Stimulated activated naive CD8-positive, alpha-beta T cell treated with anti-CD3 and anti-CD28 coated beads, Interleukin-15, amount 100 ng/mL, for 72 hours (primary cell): ENCODE measurements around the gene LAMC2.
A peak's percentile ranks its signal among the peaks of the same experiment; 100 is the strongest.
"Not testable (repeated sequence)": the region's sequence is repeated elsewhere in the genome, so short reads cannot be mapped to it uniquely, and the experiment has no call there.

Experiments used
- ATAC-seq: fragments of 150-1000 bp; cut with Tn5 transposase; 2 replicates; pipeline ENCODE4 v1.10.0; 2021; ENCODE audit warnings: mild to moderate bottlenecking, moderate library complexity
- DNase-seq, 2 donors: peaks; one replicate each; pipeline ENCODE4 v3.0.0; 2021 to 2022
- H3K27ac Mint-ChIP-seq, 2 donors: one replicate each; pipeline ENCODE4 v1.8.0; 2022; ENCODE audit warnings: mild to moderate bottlenecking in 2 of 2, mixed read lengths in 2 of 2, moderate library complexity in 2 of 2
- H3K27me3 Mint-ChIP-seq: one replicate; pipeline ENCODE4 v1.8.0; 2022; ENCODE audit warnings: mixed read lengths
- H3K4me1 Mint-ChIP-seq: one replicate; pipeline ENCODE4 v1.8.0; 2022; ENCODE audit warnings: mild to moderate bottlenecking, mixed read lengths
- H3K4me3 Mint-ChIP-seq, 2 donors: one replicate each; pipeline ENCODE4 v1.8.0; 2022; ENCODE audit warnings: mild to moderate bottlenecking in 2 of 2, mixed read lengths in 2 of 2, moderate library complexity in 1 of 2
- H3K9me3 Mint-ChIP-seq, 2 donors: one replicate each; pipeline ENCODE4 v1.8.0; 2022; ENCODE audit warnings: mixed read lengths in 2 of 2

LAMC2 gene

GRCh38 chr1:183273300-183273699 is 87.2 kb downstream of the LAMC2 start:
- Mint-ChIP-seq H3K27me3 (peaks cover 1% of the 10 kb centered on the region), H3K4me3 (no peak overlapping the region), H3K4me1 (no peaks in the 10 kb centered on the region), H3K27ac (no peak overlapping the region), H3K9me3 (no peaks in the 10 kb centered on the region)
- ATAC-seq: no peak
- DNase-seq: no peak

DNA sequence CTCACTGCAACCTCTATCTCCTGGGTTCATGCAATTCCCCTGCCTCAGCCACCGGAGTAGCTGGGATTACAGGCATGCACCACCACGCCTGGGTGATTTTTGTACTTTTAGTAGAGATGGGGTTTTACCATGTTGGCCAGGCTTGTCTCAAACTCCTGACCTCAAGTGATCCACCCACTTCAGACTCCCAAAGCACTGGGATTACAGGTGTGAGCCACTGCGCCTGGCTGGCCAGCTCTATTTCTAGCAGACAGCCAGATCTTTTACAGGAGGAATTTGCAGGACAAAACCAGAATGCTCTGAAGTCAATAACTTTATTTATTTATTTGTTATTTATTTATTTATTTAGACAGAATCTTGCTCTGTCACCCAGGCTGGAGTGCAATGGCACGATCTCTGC is 87.9 kb downstream of the LAMC2 start:
- not testable (repeated sequence) for ATAC-seq, H3K27ac Mint-ChIP-seq, DNase-seq, H3K27me3 Mint-ChIP-seq, H3K9me3 Mint-ChIP-seq, H3K4me3 Mint-ChIP-seq, H3K4me1 Mint-ChIP-seq

GRCh38 chr1:183274836-183275235 is 88.8 kb downstream of the LAMC2 start:
- ATAC-seq (no peak), DNase-seq (no peak)
- Mint-ChIP-seq H3K4me1 (no peaks in the 10 kb centered on the region), H3K27ac (no peak overlapping the region), H3K9me3 (no peaks in the 10 kb centered on the region), H3K27me3 (no peaks in the 10 kb centered on the region), H3K4me3 (no peak overlapping the region)

GRCh38 chr1:183275322-183275721 is 89.3 kb downstream of the LAMC2 start:
- DNase-seq (no peak), ATAC-seq (no peak)
- H3K27ac Mint-ChIP-seq: peak overlapping the region in 1 of 2 donors; percentile 42
- no peaks in the 10 kb centered on the region for H3K27me3 Mint-ChIP-seq
- H3K9me3 Mint-ChIP-seq: no peaks in the 10 kb centered on the region
- H3K4me3 Mint-ChIP-seq: no peak overlapping the region
- no peaks in the 10 kb centered on the region for H3K4me1 Mint-ChIP-seq

DNA sequence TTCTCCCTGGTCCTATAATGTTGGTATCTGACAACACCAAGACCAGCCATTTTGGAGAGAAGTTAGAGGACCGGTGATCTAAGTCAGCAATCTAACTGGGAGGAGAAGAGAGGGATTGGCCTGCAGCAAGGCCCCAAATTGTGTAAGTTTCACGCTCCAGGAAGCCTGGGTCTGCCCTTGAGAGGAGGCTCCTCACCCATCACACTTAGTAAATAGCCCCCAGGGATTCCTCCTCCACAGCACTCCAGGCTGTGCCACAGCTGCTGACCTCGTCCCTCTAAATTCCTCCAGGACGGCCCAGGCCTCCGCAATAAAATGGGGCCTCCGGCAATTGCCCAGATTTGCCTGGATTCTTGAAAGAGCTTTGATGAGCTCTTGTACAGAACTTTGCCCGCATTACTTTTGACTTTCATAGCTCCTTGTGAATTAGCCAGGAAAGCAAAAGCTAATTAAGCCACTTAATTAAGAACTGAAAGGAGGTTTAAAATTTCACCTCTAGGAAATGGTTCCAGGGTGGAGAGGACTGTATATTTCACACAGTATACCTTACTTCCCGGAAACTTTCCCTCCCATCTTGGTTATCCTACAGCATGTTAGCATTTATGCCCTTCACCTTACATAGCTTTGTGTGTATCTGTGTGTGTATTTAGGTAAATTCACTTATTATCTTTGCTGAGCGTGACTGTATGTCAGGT is 90.5 kb downstream of the LAMC2 start:
- Mint-ChIP-seq H3K4me1 (no peaks in the 10 kb centered on the region), H3K4me3 (no peak overlapping the region)
- no peak for ATAC-seq

GRCh38 chr1:183277821-183278738 is 92.0 kb downstream of the LAMC2 start:
- DNase-seq (no peak), ATAC-seq (no peak)
- Mint-ChIP-seq H3K27me3 (no peaks in the 10 kb centered on the region), H3K4me1 (no peaks in the 10 kb centered on the region), H3K9me3 (no peaks in the 10 kb centered on the region), H3K27ac (peak overlapping the region in 1 of 2 donors; percentile 27), H3K4me3 (no peak overlapping the region)

More for the DNA sequence above, 90.5 kb downstream of the LAMC2 start:
- Mint-ChIP-seq H3K27me3 (no peaks in the 10 kb centered on the region), H3K27ac (no peak overlapping the region), H3K9me3 (no peaks in the 10 kb centered on the region)
- no peak for DNase-seq

GRCh38 chr1:183278739-183279591 is 92.9 kb downstream of the LAMC2 start:
- H3K4me1 Mint-ChIP-seq: no peaks in the 10 kb centered on the region
- peak overlapping the region in 1 of 2 donors; percentile 76 for H3K27ac Mint-ChIP-seq
- no peaks in the 10 kb centered on the region for H3K9me3 Mint-ChIP-seq
- ATAC-seq: no peak
- H3K4me3 Mint-ChIP-seq: no peak overlapping the region
- no peaks in the 10 kb centered on the region for H3K27me3 Mint-ChIP-seq
- no peak for DNase-seq

DNA sequence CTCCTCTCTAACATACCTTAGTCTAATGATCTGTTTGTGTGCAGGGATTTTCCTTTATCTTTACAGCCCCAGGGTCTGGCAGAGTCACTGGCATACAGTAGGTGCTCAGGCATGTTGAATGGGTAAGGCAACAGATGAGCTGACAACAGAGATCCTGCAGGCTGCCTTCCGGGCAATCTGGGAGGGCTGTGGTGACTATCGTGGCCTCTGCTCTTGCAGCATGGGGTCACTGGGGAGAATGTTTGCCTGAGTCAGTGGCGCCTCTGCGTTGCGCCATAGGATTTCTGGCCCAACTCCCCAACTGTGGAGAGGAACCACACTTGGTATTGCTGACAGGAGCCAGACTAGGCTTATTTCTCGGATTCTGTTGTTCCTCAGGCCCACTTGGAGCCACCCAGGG is 93.8 kb downstream of the LAMC2 start:
- Mint-ChIP-seq H3K9me3 (no peaks in the 10 kb centered on the region), H3K4me3 (no peak overlapping the region), H3K27ac (peak overlapping the region in 1 of 2 donors; percentile 59), H3K4me1 (no peaks in the 10 kb centered on the region), H3K27me3 (no peaks in the 10 kb centered on the region)
- no peak for DNase-seq
- ATAC-seq: no peak

DNA sequence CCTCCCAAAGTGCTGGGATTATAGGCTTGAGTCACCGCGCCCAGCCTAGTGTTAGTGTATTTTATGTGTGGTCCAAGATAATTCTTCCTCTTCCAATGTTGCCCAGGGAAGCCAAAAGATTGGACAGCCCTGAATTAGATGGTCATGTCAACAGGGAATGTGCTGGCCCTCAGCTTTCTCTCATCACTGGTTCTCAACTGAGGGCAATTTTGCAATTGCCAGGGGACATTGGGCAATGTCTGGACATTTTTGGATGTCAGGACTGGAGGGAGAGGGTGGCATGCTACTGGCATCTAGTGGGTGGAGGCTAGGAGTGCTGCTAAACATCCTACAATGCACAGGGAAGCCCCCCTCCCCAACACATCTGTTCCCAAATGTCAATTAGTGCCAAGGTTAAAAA is 95.0 kb downstream of the LAMC2 start:
- DNase-seq (no peak), ATAC-seq (no peak)
- H3K27ac Mint-ChIP-seq: no peak overlapping the region
- H3K4me3 Mint-ChIP-seq: no peak overlapping the region
- no peaks in the 10 kb centered on the region for H3K4me1 Mint-ChIP-seq
- no peaks in the 10 kb centered on the region for H3K9me3 Mint-ChIP-seq
- no peaks in the 10 kb centered on the region for H3K27me3 Mint-ChIP-seq

- Mint-ChIP-seq H3K27ac (no peak overlapping the region), H3K27me3 (no peaks in the 10 kb centered on the region), H3K4me3 (no peak overlapping the region), H3K4me1 (no peaks in the 10 kb centered on the region), H3K9me3 (no peaks in the 10 kb centered on the region)
- peak; percentile 71 for ATAC-seq
- DNase-seq: peak; percentile 62 to 70
Observed at GRCh38 chr1:183281553-183282091, 95.6 kb downstream of the LAMC2 start.

GRCh38 chr1:183282101-183282855 is 96.2 kb downstream of the LAMC2 start:
- Mint-ChIP-seq H3K4me1 (no peaks in the 10 kb centered on the region), H3K27ac (peak overlapping the region in 1 of 2 donors; percentile 8), H3K27me3 (no peaks in the 10 kb centered on the region), H3K4me3 (no peak overlapping the region), H3K9me3 (no peaks in the 10 kb centered on the region)
- DNase-seq (no peak), ATAC-seq (no peak)

- Mint-ChIP-seq H3K9me3 (no peaks in the 10 kb centered on the region), H3K27me3 (no peaks in the 10 kb centered on the region), H3K27ac (peak overlapping the region in 1 of 2 donors; percentile 4), H3K4me3 (no peak overlapping the region), H3K4me1 (no peaks in the 10 kb centered on the region)
- DNase-seq (no peak), ATAC-seq (no peak)
Observed at GRCh38 chr1:183283286-183283685, 97.2 kb downstream of the LAMC2 start.

DNA sequence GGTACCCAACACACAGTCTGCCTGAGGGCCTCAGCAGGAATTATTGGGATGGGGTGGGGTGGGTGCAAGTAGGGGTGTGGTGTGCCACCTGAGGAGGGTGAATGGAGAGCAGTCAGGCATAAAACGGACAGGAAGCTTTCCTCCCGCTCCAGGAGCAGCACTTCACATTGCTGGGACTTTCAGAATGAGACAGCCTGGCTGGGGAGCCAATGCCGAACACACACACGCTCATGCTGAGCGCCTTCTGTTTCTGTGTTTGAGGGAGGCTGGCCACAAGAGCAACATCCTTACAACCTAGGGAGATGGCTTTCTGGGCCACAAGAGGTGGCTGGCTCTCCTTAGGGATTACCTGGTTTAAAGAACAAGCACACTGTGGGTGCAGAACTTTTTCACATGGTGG is 98.0 kb downstream of the LAMC2 start:
- Mint-ChIP-seq H3K9me3 (no peaks in the 10 kb centered on the region), H3K4me3 (no peak overlapping the region), H3K27ac (no peak overlapping the region), H3K27me3 (no peaks in the 10 kb centered on the region), H3K4me1 (no peaks in the 10 kb centered on the region)
- no peak for DNase-seq
- ATAC-seq: no peak

DNA sequence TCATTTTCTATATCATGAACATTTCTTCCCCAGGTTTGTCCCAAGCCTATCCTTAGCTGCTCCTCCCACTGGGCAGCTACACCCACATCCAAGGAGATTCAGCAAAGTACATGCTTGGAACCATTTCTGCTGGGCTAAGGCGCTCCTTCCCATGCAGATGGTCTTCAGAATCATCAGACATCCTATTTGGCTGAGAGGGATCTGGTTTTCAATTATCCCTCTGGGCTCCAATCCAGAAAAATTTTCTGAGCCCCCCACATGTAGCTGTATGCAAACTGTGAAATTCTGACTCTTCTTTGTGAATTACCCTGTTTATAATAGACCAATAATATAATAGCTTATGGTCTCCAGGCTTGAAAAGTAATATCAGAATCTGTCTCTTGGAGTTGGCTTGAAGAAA is 99.2 kb downstream of the LAMC2 start:
- ATAC-seq (no peak), DNase-seq (no peak)
- no peaks in the 10 kb centered on the region for H3K27me3 Mint-ChIP-seq
- H3K4me3 Mint-ChIP-seq: no peak overlapping the region
- no peaks in the 10 kb centered on the region for H3K9me3 Mint-ChIP-seq
- no peaks in the 10 kb centered on the region for H3K4me1 Mint-ChIP-seq
- H3K27ac Mint-ChIP-seq: no peak overlapping the region

GRCh38 chr1:183285746-183286145 is 99.7 kb downstream of the LAMC2 start:
- no peak for DNase-seq
- no peak overlapping the region for H3K4me3 Mint-ChIP-seq

More at GRCh38 chr1:183285746-183286145, 99.7 kb downstream of the LAMC2 start:
- ATAC-seq: no peak
- H3K9me3 Mint-ChIP-seq: no peaks in the 10 kb centered on the region
- no peaks in the 10 kb centered on the region for H3K27me3 Mint-ChIP-seq
- H3K4me1 Mint-ChIP-seq: no peaks in the 10 kb centered on the region
- H3K27ac Mint-ChIP-seq: no peak overlapping the region
